ENCODE measurements around the gene CRCP.
"Not testable (repeated sequence)": the region's sequence is repeated elsewhere in the genome, so short reads cannot be mapped to it uniquely, and the experiment has no call there.

The CRCP gene

GRCh38 chr7:66114743-66115649 is at the start of gene CRCP:
TSS of gene CRCP (plus strand) at chr7:66114847. CDS start at chr7:66114963, 116 bp downstream.
- H3K9me3 ChIP-seq (ENCODE audit: control insufficient read depth in 5 of 5, low read length in 5 of 5): no peaks in the 10 kb centered on the region
- H3K9ac ChIP-seq (ENCODE audit: low read length in 5 of 5): peak within 1 kb of the TSS; percentile 85 to 96 (median 90)
- H3K36me3 ChIP-seq (ENCODE audit: control insufficient read depth in 5 of 5, insufficient read depth in 5 of 5, low read length in 5 of 5): peaks cover 0 to 4% (median 0%) of the 10 kb centered on the region in 5 donors
- H3K27me3 ChIP-seq (ENCODE audit: control insufficient read depth in 5 of 5, insufficient read depth in 4 of 5, low read length in 5 of 5): no peaks in the 10 kb centered on the region
- peak within 1 kb of the TSS; percentile 86 to 93 (median 88) for H3K4me3 ChIP-seq (ENCODE audit: low read depth in 1 of 5, low read length in 5 of 5)
- peak within 1 kb of the TSS; percentile 97 for H3K27ac ChIP-seq (ENCODE audit: low read depth, low read length)
- peaks cover 0 to 46% (median 30%) of the 10 kb centered on the region in 5 donors for H3K4me1 ChIP-seq (ENCODE audit: control insufficient read depth in 5 of 5, insufficient read depth in 5 of 5, low read length in 5 of 5)

GRCh38 chr7:66069732-66070131 is 44.9 kb upstream of the CRCP start:
- no peaks in the 10 kb centered on the region for H3K36me3 ChIP-seq (ENCODE audit: control insufficient read depth in 5 of 5, insufficient read depth in 5 of 5, low read length in 5 of 5)
- H3K9me3 ChIP-seq (ENCODE audit: control insufficient read depth in 5 of 5, low read length in 5 of 5): no peaks in the 10 kb centered on the region
- no peaks in the 10 kb centered on the region for H3K27me3 ChIP-seq (ENCODE audit: control insufficient read depth in 5 of 5, insufficient read depth in 4 of 5, low read length in 5 of 5)
- no peak overlapping the region for H3K4me3 ChIP-seq (ENCODE audit: low read depth in 1 of 5, low read length in 5 of 5)
- no peak overlapping the region for H3K9ac ChIP-seq (ENCODE audit: low read length in 5 of 5)
- no peak overlapping the region for H3K27ac ChIP-seq (ENCODE audit: low read depth, low read length)
- H3K4me1 ChIP-seq (ENCODE audit: control insufficient read depth in 5 of 5, insufficient read depth in 5 of 5, low read length in 5 of 5): no peaks in the 10 kb centered on the region

GRCh38 chr7:66070222-66070621 is 44.4 kb upstream of the CRCP start:
- H3K36me3 ChIP-seq (ENCODE audit: control insufficient read depth in 5 of 5, insufficient read depth in 5 of 5, low read length in 5 of 5): no peaks in the 10 kb centered on the region
- no peak overlapping the region for H3K27ac ChIP-seq (ENCODE audit: low read depth, low read length)
- no peak overlapping the region for H3K4me3 ChIP-seq (ENCODE audit: low read depth in 1 of 5, low read length in 5 of 5)
- no peaks in the 10 kb centered on the region for H3K9me3 ChIP-seq (ENCODE audit: control insufficient read depth in 5 of 5, low read length in 5 of 5)
- no peaks in the 10 kb centered on the region for H3K27me3 ChIP-seq (ENCODE audit: control insufficient read depth in 5 of 5, insufficient read depth in 4 of 5, low read length in 5 of 5)
- peaks cover 0 to 2% (median 2%) of the 10 kb centered on the region in 5 donors for H3K4me1 ChIP-seq (ENCODE audit: control insufficient read depth in 5 of 5, insufficient read depth in 5 of 5, low read length in 5 of 5)
- no peak overlapping the region for H3K9ac ChIP-seq (ENCODE audit: low read length in 5 of 5)

GRCh38 chr7:66072208-66072607 is 42.4 kb upstream of the CRCP start:
- not testable (repeated sequence) for H3K9ac ChIP-seq (ENCODE audit: low read length in 5 of 5); H3K9me3 ChIP-seq (ENCODE audit: control insufficient read depth in 5 of 5, low read length in 5 of 5); H3K36me3 ChIP-seq (ENCODE audit: control insufficient read depth in 5 of 5, insufficient read depth in 5 of 5, low read length in 5 of 5); H3K27me3 ChIP-seq (ENCODE audit: control insufficient read depth in 5 of 5, insufficient read depth in 4 of 5, low read length in 5 of 5); H3K27ac ChIP-seq (ENCODE audit: low read depth, low read length); H3K4me3 ChIP-seq (ENCODE audit: low read depth in 1 of 5, low read length in 5 of 5)
- H3K4me1 ChIP-seq (ENCODE audit: control insufficient read depth in 5 of 5, insufficient read depth in 5 of 5, low read length in 5 of 5): peaks cover 0 to 18% (median 17%) of the 10 kb centered on the region in 5 donors

- H3K36me3 ChIP-seq (ENCODE audit: control insufficient read depth in 5 of 5, insufficient read depth in 5 of 5, low read length in 5 of 5): peaks cover 0 to 5% (median 0%) of the 10 kb centered on the region in 5 donors
- no peaks in the 10 kb centered on the region for H3K9me3 ChIP-seq (ENCODE audit: control insufficient read depth in 5 of 5, low read length in 5 of 5)
- H3K4me3 ChIP-seq (ENCODE audit: low read depth in 1 of 5, low read length in 5 of 5): peak within 1 kb of the TSS; percentile 88 to 97 (median 91)
- peaks cover 0 to 18% (median 17%) of the 10 kb centered on the region in 5 donors for H3K4me1 ChIP-seq (ENCODE audit: control insufficient read depth in 5 of 5, insufficient read depth in 5 of 5, low read length in 5 of 5)
- H3K27ac ChIP-seq (ENCODE audit: low read depth, low read length): peak within 1 kb of the TSS; percentile 30
- peak within 1 kb of the TSS in 4 of 5 donors; percentile 44 to 88 (median 76) for H3K9ac ChIP-seq (ENCODE audit: low read length in 5 of 5)
- no peaks in the 10 kb centered on the region for H3K27me3 ChIP-seq (ENCODE audit: control insufficient read depth in 5 of 5, insufficient read depth in 4 of 5, low read length in 5 of 5)
Observed at GRCh38 chr7:66075590-66076461, 38.8 kb upstream of the CRCP start, which contains the start of gene ASL. TSS of gene ASL (plus strand) at chr7:66075819. CDS start at chr7:66076082, 263 bp downstream.

GRCh38 chr7:66076462-66077329 is 38.0 kb upstream of the CRCP start:
- Histone ChIP-seq H3K4me3 (ENCODE audit: low read depth in 1 of 5, low read length in 5 of 5) (peak overlapping the region; percentile 88 to 97 (median 91)), H3K27ac (ENCODE audit: low read depth, low read length) (peak overlapping the region; percentile 30), H3K9ac (ENCODE audit: low read length in 5 of 5) (peak overlapping the region in 3 of 5 donors; percentile 72 to 88 (median 79)), H3K27me3 (ENCODE audit: control insufficient read depth in 5 of 5, insufficient read depth in 4 of 5, low read length in 5 of 5) (no peaks in the 10 kb centered on the region), H3K4me1 (ENCODE audit: control insufficient read depth in 5 of 5, insufficient read depth in 5 of 5, low read length in 5 of 5) (peaks cover 2 to 18% (median 17%) of the 10 kb centered on the region in 5 donors), H3K36me3 (ENCODE audit: control insufficient read depth in 5 of 5, insufficient read depth in 5 of 5, low read length in 5 of 5) (peaks cover 0 to 9% (median 0%) of the 10 kb centered on the region in 5 donors), H3K9me3 (ENCODE audit: control insufficient read depth in 5 of 5, low read length in 5 of 5) (no peaks in the 10 kb centered on the region)

- no peak overlapping the region for H3K9ac ChIP-seq (ENCODE audit: low read length in 5 of 5)
- no peaks in the 10 kb centered on the region for H3K9me3 ChIP-seq (ENCODE audit: control insufficient read depth in 5 of 5, low read length in 5 of 5)
- H3K4me3 ChIP-seq (ENCODE audit: low read depth in 1 of 5, low read length in 5 of 5): no peak overlapping the region
- H3K27ac ChIP-seq (ENCODE audit: low read depth, low read length): no peak overlapping the region
- H3K4me1 ChIP-seq (ENCODE audit: control insufficient read depth in 5 of 5, insufficient read depth in 5 of 5, low read length in 5 of 5): peaks cover 2 to 18% (median 17%) of the 10 kb centered on the region in 5 donors
- H3K27me3 ChIP-seq (ENCODE audit: control insufficient read depth in 5 of 5, insufficient read depth in 4 of 5, low read length in 5 of 5): no peaks in the 10 kb centered on the region
- peaks cover 0 to 19% (median 11%) of the 10 kb centered on the region in 5 donors for H3K36me3 ChIP-seq (ENCODE audit: control insufficient read depth in 5 of 5, insufficient read depth in 5 of 5, low read length in 5 of 5)
Observed at GRCh38 chr7:66078067-66078466, 36.6 kb upstream of the CRCP start.

- Histone ChIP-seq H3K36me3 (ENCODE audit: control insufficient read depth in 5 of 5, insufficient read depth in 5 of 5, low read length in 5 of 5) (peaks cover 0 to 45% (median 22%) of the 10 kb centered on the region in 5 donors), H3K4me1 (ENCODE audit: control insufficient read depth in 5 of 5, insufficient read depth in 5 of 5, low read length in 5 of 5) (peaks cover under 1 to 2% (median under 1%) of the 10 kb centered on the region in 5 donors), H3K27me3 (ENCODE audit: control insufficient read depth in 5 of 5, insufficient read depth in 4 of 5, low read length in 5 of 5) (no peaks in the 10 kb centered on the region), H3K4me3 (ENCODE audit: low read depth in 1 of 5, low read length in 5 of 5) (no peak overlapping the region), H3K9me3 (ENCODE audit: control insufficient read depth in 5 of 5, low read length in 5 of 5) (no peaks in the 10 kb centered on the region), H3K9ac (ENCODE audit: low read length in 5 of 5) (no peak overlapping the region), H3K27ac (ENCODE audit: low read depth, low read length) (no peak overlapping the region)
Observed at GRCh38 chr7:66082083-66082482, 32.6 kb upstream of the CRCP start.

- Histone ChIP-seq H3K9me3 (ENCODE audit: control insufficient read depth in 5 of 5, low read length in 5 of 5) (no peaks in the 10 kb centered on the region), H3K27me3 (ENCODE audit: control insufficient read depth in 5 of 5, insufficient read depth in 4 of 5, low read length in 5 of 5) (no peaks in the 10 kb centered on the region), H3K27ac (ENCODE audit: low read depth, low read length) (no peak overlapping the region), H3K4me1 (ENCODE audit: control insufficient read depth in 5 of 5, insufficient read depth in 5 of 5, low read length in 5 of 5) (peaks cover 0 to 2% (median 0%) of the 10 kb centered on the region in 5 donors), H3K36me3 (ENCODE audit: control insufficient read depth in 5 of 5, insufficient read depth in 5 of 5, low read length in 5 of 5) (peaks cover 0 to 52% (median 25%) of the 10 kb centered on the region in 5 donors), H3K4me3 (ENCODE audit: low read depth in 1 of 5, low read length in 5 of 5) (no peak overlapping the region), H3K9ac (ENCODE audit: low read length in 5 of 5) (no peak overlapping the region)
Observed at GRCh38 chr7:66082886-66083415, 31.7 kb upstream of the CRCP start.

Data from subcutaneous abdominal adipose tissue (tissue), 5 donors.